Peyer's patch (tissue), 4 donors: Measurements from ENCODE around the gene COLEC11. TPM values are rescaled to one million over a fixed set of nuclear protein-coding genes. Genes with fewer than 3 reads are reported as not detected.

Source experiments
- DNase-seq, 3 donors: peaks; one replicate each; pipeline ENCODE4 v3.0.0-alpha.2; 2017 to 2019
- H3K27ac ChIP-seq, 4 donors: fragments of 200-600 bp; sonication (generic); one replicate each; pipeline ENCODE4 v1.5.1; 2016 to 2019
- H3K27me3 ChIP-seq, 2 donors: fragments of 200-600 bp; sonication (generic); one replicate each; pipeline ENCODE4 v1.5.1; 2019
- H3K36me3 ChIP-seq, 3 donors: fragments of 200-600 bp; sonication (generic); one replicate each; pipeline ENCODE4 v1.5.1; 2016 to 2019
- H3K4me1 ChIP-seq, 4 donors: fragments of 200-600 bp; sonication (generic); one replicate each; pipeline ENCODE4 v1.5.1; 2016 to 2019
- H3K4me3 ChIP-seq, 4 donors: fragments of 200-600 bp; sonication (generic); 1 replicate in 3 of 4; 2 replicates in 1 of 4; pipeline ENCODE4 v1.5.1; 2016 to 2019; ENCODE audit warnings: mild to moderate bottlenecking in 1 of 4
- H3K9me3 ChIP-seq, 4 donors: fragments of 200-600 bp; sonication (generic); one replicate each; pipeline ENCODE4 v1.5.1; 2016 to 2019; ENCODE audit warnings: mild to moderate bottlenecking in 1 of 4
- CTCF ChIP-seq, 6 experiments: fragments of 450-650 bp in 4 of 6; fragments of 200-600 bp in 2 of 6; sonication (generic) in 1 of 6; IDR thresholded peaks; one replicate each; pipeline ENCODE4 v1.5.1; 2017 to 2019; ENCODE audit warnings: antibody characterized with exemption in 6 of 6, mild to moderate bottlenecking in 3 of 6, moderate library complexity in 1 of 6
- POLR2A ChIP-seq, 2 donors: fragments of 450-650 bp; IDR thresholded peaks; one replicate each; pipeline ENCODE4 v1.5.1; 2017; ENCODE audit warnings: antibody characterized with exemption in 2 of 2, mild to moderate bottlenecking in 2 of 2, moderate library complexity in 2 of 2
- total RNA-seq, 4 donors: library from RNA; depleted of rRNA; stranded (reverse); fragments of >200 nt; gene quantifications; one replicate each; pipeline ENCODE4 v1.1.0, GENCODE V29; 2016

COLEC11 gene
- total RNA-seq, 4 donors from 2014 or later, result 0.70 to 5.8 (median 1.1) TPM; not detected in 1

DNA sequence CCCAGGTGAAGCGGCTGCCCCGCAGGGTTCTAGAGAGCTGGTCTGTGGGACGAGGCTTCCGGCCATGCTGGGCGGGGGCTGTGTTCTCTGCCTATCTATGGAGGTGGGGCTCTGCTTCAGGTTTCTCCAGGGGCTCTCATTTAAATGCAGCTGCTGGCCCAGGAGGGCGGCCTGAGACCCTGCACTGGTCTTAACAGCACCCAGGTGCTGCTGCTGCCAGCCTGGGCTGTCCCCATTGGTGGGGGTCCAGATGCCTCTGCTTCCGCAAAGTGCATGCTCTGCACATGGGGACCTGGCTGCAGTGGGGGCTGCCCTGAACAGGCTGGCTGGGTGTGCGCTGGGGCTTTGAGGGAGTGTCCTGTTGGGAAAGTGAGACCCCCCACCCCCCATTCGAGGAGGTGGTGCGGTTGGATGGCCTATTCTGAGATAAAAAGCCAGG, 33.3 kb downstream of the COLEC11 start:
- no peaks in the 10 kb centered on the region for H3K4me1 ChIP-seq
- TF ChIP-seq POLR2A (IDR thresholded peaks at IDR 0.05) (no peak), CTCF (IDR thresholded peaks at IDR 0.05) (no peak)
- no peaks in the 10 kb centered on the region for H3K36me3 ChIP-seq
- DNase-seq, result peak in 2 of 3 donors; percentile 34 to 42
- H3K27me3 ChIP-seq, result no peaks in the 10 kb centered on the region
- no peaks in the 10 kb centered on the region for H3K9me3 ChIP-seq
- no peak overlapping the region for H3K4me3 ChIP-seq
- H3K27ac ChIP-seq, result no peak overlapping the region

DNA sequence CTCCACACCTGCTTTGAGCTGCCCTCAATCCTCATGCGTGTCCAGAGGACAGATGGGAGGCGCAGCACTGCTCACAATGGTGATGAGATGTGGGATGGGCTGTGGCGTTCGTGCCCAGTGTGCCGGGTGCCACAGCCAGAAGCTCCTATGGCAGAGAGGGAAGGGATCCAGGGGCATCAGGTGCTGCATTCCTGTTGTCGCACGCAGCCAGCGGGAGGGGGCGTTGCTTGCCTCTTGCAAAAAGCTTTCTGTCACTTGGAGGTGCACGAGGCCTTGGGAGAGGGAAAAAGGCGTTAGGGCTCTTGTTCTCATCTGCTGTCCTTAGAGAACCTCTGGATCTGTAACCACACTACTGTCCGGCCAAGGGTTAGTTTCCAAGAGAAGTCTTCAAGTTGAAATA, 33.9 kb downstream of the COLEC11 start:
- no peaks in the 10 kb centered on the region for H3K27me3 ChIP-seq
- H3K4me1 ChIP-seq, result no peaks in the 10 kb centered on the region
- TF ChIP-seq CTCF (IDR thresholded peaks at IDR 0.05) (no peak), POLR2A (IDR thresholded peaks at IDR 0.05) (no peak)
- peak in 2 of 3 donors; percentile 36 to 46 for DNase-seq
- H3K9me3 ChIP-seq, result no peaks in the 10 kb centered on the region
- H3K36me3 ChIP-seq, result no peaks in the 10 kb centered on the region
- H3K4me3 ChIP-seq, result no peak overlapping the region
- H3K27ac ChIP-seq, result peak overlapping the region in 1 of 4 donors; percentile 17

- TF ChIP-seq POLR2A (IDR thresholded peaks at IDR 0.05), result no peak
- no peak for TF ChIP-seq CTCF (IDR thresholded peaks at IDR 0.05)
- Histone ChIP-seq H3K4me3 (no peak overlapping the region), H3K27me3 (no peaks in the 10 kb centered on the region), H3K4me1 (no peaks in the 10 kb centered on the region), H3K36me3 (no peaks in the 10 kb centered on the region), H3K9me3 (no peaks in the 10 kb centered on the region), H3K27ac (peak overlapping the region in 1 of 4 donors; percentile 30)
- DNase-seq, result peak in 2 of 3 donors; percentile 5 to 13
Observed at GRCh38 chr2:3630631-3631030, 35.7 kb downstream of the COLEC11 start.

DNA sequence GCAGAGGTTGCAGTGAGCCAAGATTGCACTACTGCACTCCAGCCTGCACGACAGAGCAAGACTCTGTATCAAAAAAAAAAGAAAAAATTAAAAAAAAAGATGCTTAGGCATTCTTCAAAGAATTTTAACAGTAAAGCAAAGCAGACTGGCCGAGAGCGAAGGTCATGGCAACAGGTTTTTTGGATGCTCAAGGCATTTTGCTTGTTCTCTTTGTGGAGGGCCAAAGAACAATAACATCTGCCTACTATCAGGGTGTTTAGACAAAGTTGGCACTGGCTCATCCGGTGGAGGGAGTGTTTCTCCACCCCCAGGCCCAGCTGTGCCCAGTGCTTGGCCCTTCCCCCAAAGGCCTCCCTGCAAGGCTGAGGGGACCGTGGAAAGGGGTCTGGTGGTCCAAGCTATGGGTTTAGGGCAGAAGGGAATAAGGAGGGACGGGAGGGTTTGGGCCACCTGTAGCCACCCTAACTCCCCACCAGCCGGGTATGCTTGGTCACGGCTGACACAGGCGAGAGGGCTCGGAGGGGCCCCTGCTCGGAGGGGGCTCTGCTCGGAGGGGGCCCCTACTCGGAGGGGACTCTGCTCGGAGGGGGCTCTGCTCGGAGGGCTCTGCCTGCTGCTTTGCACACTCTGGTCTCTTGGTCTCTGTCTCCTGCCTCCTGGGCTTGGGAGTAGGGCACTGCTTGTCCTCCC, 36.4 kb downstream of the COLEC11 start:
- DNase-seq, result peak in 2 of 3 donors; percentile 26 to 35
- no peak overlapping the region for H3K27ac ChIP-seq
- no peak overlapping the region for H3K4me3 ChIP-seq
- no peaks in the 10 kb centered on the region for H3K9me3 ChIP-seq
- no peaks in the 10 kb centered on the region for H3K4me1 ChIP-seq
- H3K27me3 ChIP-seq, result no peaks in the 10 kb centered on the region
- H3K36me3 ChIP-seq, result no peaks in the 10 kb centered on the region
- TF ChIP-seq CTCF (IDR thresholded peaks at IDR 0.05) (no peak), POLR2A (IDR thresholded peaks at IDR 0.05) (no peak)

DNA sequence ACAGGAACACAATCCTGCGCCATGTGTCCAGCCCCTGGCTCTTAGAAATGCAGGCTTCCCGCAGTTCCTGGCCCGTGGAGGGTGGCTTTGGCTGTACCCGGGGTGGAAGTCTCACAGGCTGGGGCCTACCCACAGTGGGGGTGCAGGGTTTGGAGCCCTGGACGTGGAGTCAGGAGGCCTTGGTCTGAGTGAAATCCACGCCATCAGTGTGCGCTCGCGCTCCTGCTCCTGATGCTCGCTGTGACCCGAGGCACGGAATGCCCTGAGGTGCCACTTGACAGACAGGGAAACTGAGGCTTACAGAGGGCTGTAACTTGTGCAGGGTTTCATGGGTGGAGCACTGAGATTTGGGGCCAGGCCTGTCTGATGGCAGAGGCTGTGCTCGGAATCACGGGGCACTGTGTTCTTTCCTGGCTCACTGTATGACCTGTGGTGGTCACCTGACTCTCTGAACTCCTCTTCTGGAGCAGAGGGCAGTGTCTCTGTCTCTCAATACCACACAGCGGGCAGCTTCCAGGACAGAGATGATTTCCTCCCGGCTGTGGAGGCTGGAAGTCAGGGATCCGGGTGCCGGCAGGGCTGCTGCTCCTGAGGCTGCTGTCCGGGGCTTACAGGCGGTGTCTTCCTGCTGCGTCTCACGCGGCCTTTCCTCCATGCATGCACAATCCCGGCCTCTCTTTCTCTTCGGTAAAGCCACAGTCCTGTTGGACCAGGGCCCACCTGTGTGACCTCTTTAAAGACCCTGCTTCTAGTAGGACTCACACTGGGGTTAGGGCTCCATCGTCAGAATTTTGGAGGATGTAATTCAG, 37.1 kb downstream of the COLEC11 start:
- no peak for TF ChIP-seq CTCF (IDR thresholded peaks at IDR 0.05)
- no peak for TF ChIP-seq POLR2A (IDR thresholded peaks at IDR 0.05)
- Histone ChIP-seq H3K4me1 (no peaks in the 10 kb centered on the region), H3K27me3 (no peaks in the 10 kb centered on the region), H3K36me3 (no peaks in the 10 kb centered on the region), H3K9me3 (no peaks in the 10 kb centered on the region), H3K27ac (no peak overlapping the region), H3K4me3 (no peak overlapping the region)
- DNase-seq, result peak in 2 of 3 donors; percentile 20 to 40
